Measurements from ENCODE around the gene LRBA. TPM values are rescaled to one million over a fixed set of nuclear protein-coding genes. Genes with fewer than 3 reads are reported as not detected.

LRBA gene
- total and polyA plus RNA-seq, 8 donors, result 43.3 to 62.5 (median 52.3) TPM

- TF ChIP-seq CTCF (IDR thresholded peaks at IDR 0.05), result no peak
- no peak for ATAC-seq
- no peaks in the 10 kb centered on the region for H3K9me3 ChIP-seq
These were observed 671.3 kb downstream of the LRBA start for GRCh38 chr4:150343796-150344195.

GRCh38 chr4:150342945-150343344, 672.1 kb downstream of the LRBA start:
- no peak overlapping the region for H3K4me3 ChIP-seq
- no peaks in the 10 kb centered on the region for H3K36me3 ChIP-seq
- ATAC-seq (peak; percentile 68), DNase-seq (peak in 1 of 4 donors; percentile 36)
- H3K9me3 ChIP-seq, result no peaks in the 10 kb centered on the region
- no peak overlapping the region for H3K27ac ChIP-seq
- intact Hi-C loops (cut with DNase I), result no loop called here
- H3K27me3 ChIP-seq, result no peaks in the 10 kb centered on the region
- H3K4me1 ChIP-seq, result no peaks in the 10 kb centered on the region
- TF ChIP-seq CTCF (IDR thresholded peaks at IDR 0.05), result no peak

More at GRCh38 chr4:150343796-150344195, 671.3 kb downstream of the LRBA start:
- intact Hi-C loops (cut with DNase I), result no loop called here
- H3K36me3 ChIP-seq, result no peaks in the 10 kb centered on the region
- H3K27me3 ChIP-seq, result no peaks in the 10 kb centered on the region
- H3K4me3 ChIP-seq, result no peak overlapping the region
- H3K4me1 ChIP-seq, result no peaks in the 10 kb centered on the region
- DNase-seq, result no peak
- H3K27ac ChIP-seq, result no peak overlapping the region

GRCh38 chr4:150337734-150338133, 677.4 kb downstream of the LRBA start:
- Histone ChIP-seq H3K4me1 (no peaks in the 10 kb centered on the region), H3K4me3 (no peak overlapping the region), H3K36me3 (no peaks in the 10 kb centered on the region), H3K27me3 (no peaks in the 10 kb centered on the region), H3K27ac (no peak overlapping the region), H3K9me3 (no peaks in the 10 kb centered on the region)
- TF ChIP-seq CTCF (IDR thresholded peaks at IDR 0.05), result no peak
- intact Hi-C loops (cut with DNase I), result no loop called here
- ATAC-seq, result no peak
- DNase-seq, result peak in 2 of 4 donors; percentile 33 to 44

- H3K27ac ChIP-seq, result no peak overlapping the region
- H3K4me3 ChIP-seq, result no peak overlapping the region
- no peaks in the 10 kb centered on the region for H3K9me3 ChIP-seq
- intact Hi-C loops (cut with DNase I), result no loop called here
- no peaks in the 10 kb centered on the region for H3K4me1 ChIP-seq
- no peak for TF ChIP-seq CTCF (IDR thresholded peaks at IDR 0.05)
- H3K36me3 ChIP-seq, result no peaks in the 10 kb centered on the region
- ATAC-seq (no peak), DNase-seq (no peak)
- H3K27me3 ChIP-seq, result no peaks in the 10 kb centered on the region
These were observed 678.2 kb downstream of the LRBA start for GRCh38 chr4:150336676-150337412.

- Histone ChIP-seq H3K4me3 (no peak overlapping the region), H3K27ac (no peak overlapping the region), H3K9me3 (no peaks in the 10 kb centered on the region), H3K36me3 (no peaks in the 10 kb centered on the region), H3K27me3 (no peaks in the 10 kb centered on the region), H3K4me1 (no peaks in the 10 kb centered on the region)
- intact Hi-C loops (cut with DNase I), result no loop called here
- no peak for TF ChIP-seq CTCF (IDR thresholded peaks at IDR 0.05)
- no peak for DNase-seq
- no peak for ATAC-seq
These were observed 682.1 kb downstream of the LRBA start for GRCh38 chr4:150332961-150333360.
